ENCODE results near the gene RRBP1. TPM values are rescaled to one million over a fixed set of nuclear protein-coding genes. Genes with fewer than 3 reads are reported as not detected.

The RRBP1 gene
- total RNA-seq, 2 donors from 2014 or later, result 52.0 to 57.7 TPM

DNA sequence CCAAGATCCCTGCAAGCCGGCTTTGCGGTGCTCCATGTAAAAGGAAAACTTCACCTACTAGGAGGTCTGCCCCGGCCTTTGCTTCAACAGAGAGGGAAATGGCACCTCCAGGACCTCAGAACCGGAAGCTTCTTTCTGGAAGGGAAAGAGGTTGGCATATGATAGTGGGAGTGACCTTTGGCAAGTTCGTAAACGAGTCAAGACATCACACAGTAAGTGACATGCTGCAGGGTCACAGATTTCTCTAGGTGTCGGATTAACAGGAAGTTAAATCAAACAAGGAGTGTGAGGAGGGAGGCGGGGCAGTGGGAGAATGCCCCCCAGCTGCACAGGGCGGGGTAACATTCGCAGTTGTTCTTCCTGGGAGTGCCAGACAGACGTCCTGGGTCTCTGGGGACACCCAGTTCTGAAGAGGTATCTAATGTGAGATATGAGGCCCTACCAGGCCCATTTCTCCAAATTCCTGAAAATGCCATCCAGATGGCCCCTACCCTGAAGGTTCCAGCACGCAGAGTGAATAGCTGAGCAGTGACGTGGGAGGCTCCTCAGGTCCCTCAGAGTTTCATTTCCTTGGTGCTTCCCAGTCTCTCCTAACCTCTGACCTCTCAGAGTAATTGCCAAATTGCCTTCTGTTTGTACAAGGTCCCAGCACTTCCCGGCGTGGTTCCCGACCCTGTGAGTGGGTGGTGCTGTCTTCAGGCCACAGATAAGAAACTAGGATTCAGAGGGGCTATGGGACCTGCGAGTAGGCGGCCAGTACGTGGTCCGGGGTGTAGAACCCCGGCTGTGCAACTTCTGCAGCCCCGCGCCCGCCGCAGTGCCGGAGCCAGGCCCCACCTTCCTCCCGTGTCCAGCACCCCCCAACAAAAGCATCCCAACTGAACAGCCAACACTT is 1.9 kb downstream of the RRBP1 start:
- H3K4me1 ChIP-seq, result peaks cover 0 to 45% of the 10 kb centered on the region in 2 donors
- H3K4me3 ChIP-seq, result peak overlapping the region; percentile 80 to 98
- H3K36me3 ChIP-seq, result peaks cover 20% of the 10 kb centered on the region
- TF ChIP-seq, protein P1, sequence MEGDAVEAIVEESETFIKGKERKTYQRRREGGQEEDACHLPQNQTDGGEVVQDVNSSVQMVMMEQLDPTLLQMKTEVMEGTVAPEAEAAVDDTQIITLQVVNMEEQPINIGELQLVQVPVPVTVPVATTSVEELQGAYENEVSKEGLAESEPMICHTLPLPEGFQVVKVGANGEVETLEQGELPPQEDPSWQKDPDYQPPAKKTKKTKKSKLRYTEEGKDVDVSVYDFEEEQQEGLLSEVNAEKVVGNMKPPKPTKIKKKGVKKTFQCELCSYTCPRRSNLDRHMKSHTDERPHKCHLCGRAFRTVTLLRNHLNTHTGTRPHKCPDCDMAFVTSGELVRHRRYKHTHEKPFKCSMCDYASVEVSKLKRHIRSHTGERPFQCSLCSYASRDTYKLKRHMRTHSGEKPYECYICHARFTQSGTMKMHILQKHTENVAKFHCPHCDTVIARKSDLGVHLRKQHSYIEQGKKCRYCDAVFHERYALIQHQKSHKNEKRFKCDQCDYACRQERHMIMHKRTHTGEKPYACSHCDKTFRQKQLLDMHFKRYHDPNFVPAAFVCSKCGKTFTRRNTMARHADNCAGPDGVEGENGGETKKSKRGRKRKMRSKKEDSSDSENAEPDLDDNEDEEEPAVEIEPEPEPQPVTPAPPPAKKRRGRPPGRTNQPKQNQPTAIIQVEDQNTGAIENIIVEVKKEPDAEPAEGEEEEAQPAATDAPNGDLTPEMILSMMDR (IDR thresholded peaks at IDR 0.05), result no peak
- H3K9me3 ChIP-seq, result no peaks in the 10 kb centered on the region
- peak; percentile 78 for DNase-seq (ENCODE audit: low spot score)
- peak overlapping the region; percentile 86 to 90 for H3K27ac ChIP-seq
- H3K27me3 ChIP-seq, result no peaks in the 10 kb centered on the region

DNA sequence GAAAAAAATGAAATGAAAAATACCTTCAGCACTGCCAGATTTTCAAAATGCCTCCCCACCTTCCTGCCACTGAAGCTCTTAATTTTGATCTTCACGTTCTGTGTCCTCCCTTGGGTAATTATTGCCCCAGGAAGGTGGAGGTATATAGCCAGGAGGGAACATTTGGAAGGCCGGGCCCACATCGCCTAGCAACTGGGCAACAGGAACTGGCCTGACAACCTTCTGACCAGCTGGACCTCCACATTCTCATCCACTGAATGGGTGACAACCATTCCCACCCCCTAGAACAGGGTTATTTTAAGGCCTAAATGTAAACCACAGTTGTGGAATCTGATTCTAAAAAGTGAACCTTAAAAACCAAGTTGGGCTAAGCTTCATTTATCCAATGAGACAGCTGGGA is 3.2 kb downstream of the RRBP1 start:
- Histone ChIP-seq H3K36me3 (peaks cover 20% of the 10 kb centered on the region), H3K4me1 (peaks cover 0 to 58% of the 10 kb centered on the region in 2 donors), H3K27me3 (no peaks in the 10 kb centered on the region), H3K9me3 (no peaks in the 10 kb centered on the region), H3K27ac (no peak overlapping the region), H3K4me3 (no peak overlapping the region)
- TF ChIP-seq, protein P1 (IDR thresholded peaks at IDR 0.05), result no peak
- DNase-seq (ENCODE audit: low spot score), result no peak

DNA sequence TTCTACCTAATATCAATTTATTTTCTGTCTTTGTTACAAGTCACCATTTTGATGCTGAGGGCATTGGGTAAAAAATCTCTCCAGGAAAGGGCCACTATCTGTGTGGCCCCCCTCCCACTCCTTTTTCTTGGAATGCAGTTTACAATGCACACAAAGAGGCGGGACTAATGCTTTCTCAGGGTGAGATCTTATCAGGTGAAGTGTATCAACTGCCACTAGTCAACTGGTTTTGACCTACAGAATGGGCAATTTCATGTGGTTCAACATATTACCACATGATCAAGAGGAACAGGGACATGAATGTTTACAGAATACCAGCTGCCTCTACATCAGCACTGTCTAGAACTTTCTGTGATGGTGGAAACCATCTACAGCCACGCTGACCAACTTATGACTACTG is 3.7 kb downstream of the RRBP1 start:
- TF ChIP-seq, protein P1 (IDR thresholded peaks at IDR 0.05), result no peak
- peaks cover 20% of the 10 kb centered on the region for H3K36me3 ChIP-seq
- H3K27me3 ChIP-seq, result no peaks in the 10 kb centered on the region
- no peak for DNase-seq (ENCODE audit: low spot score)
- H3K9me3 ChIP-seq, result no peaks in the 10 kb centered on the region
- H3K4me3 ChIP-seq, result no peak overlapping the region
- peaks cover 0 to 63% of the 10 kb centered on the region in 2 donors for H3K4me1 ChIP-seq
- H3K27ac ChIP-seq, result no peak overlapping the region

DNA sequence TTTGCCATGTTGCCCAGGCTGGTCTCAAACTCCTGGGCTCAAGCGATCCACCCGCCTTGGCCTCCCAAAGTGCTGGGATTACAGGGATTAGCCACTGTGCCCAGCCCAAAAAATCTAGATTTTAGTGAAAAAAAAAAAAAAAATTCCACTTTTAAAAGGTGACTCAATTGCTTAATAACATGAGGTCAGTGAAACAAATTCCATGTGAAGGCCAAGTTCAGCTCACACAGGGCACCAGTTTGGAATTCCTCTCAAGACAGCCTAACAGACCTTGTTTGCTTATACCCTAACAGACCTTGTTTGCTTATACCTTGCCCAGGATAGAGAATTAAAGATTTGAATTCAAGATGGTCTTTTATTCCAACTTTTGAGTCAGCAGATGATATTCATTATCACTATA is 5.1 kb downstream of the RRBP1 start:
- peaks cover 0 to 60% of the 10 kb centered on the region in 2 donors for H3K4me1 ChIP-seq
- DNase-seq (ENCODE audit: low spot score), result no peak
- H3K36me3 ChIP-seq, result peaks cover 20% of the 10 kb centered on the region
- peak overlapping the region; percentile 15 to 22 for H3K27ac ChIP-seq
- TF ChIP-seq, protein P1 (IDR thresholded peaks at IDR 0.05), result no peak
- no peaks in the 10 kb centered on the region for H3K27me3 ChIP-seq
- no peak overlapping the region for H3K4me3 ChIP-seq
- H3K9me3 ChIP-seq, result no peaks in the 10 kb centered on the region

DNA sequence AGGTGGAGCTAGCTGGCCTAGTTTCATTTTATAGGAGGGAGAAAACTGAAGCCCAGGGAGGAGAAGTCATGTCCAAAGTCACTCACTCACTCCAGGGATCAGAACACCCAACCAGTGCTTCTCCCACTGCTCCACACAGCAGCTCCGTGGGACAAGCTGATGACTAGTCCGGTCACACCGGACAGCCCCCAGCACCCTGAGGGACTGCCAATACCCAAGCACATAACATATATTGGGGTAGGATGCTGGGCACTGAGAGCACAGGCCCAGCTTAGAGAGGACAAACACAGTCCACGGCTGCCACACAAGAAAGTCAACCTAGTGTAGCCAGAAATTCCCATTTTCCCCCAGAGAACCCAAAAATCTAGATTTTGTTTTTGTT is 5.7 kb downstream of the RRBP1 start:
- Histone ChIP-seq H3K27ac (peak overlapping the region; percentile 15 to 22), H3K4me3 (no peak overlapping the region), H3K4me1 (peaks cover 0 to 60% of the 10 kb centered on the region in 2 donors), H3K27me3 (no peaks in the 10 kb centered on the region), H3K9me3 (no peaks in the 10 kb centered on the region), H3K36me3 (peaks cover 20% of the 10 kb centered on the region)
- DNase-seq (ENCODE audit: low spot score), result no peak
- TF ChIP-seq, protein P1 (IDR thresholded peaks at IDR 0.05), result no peak

Data from right atrium auricular region (tissue), 2 donors.